IMR-90 (cell line): Measurements from ENCODE around the gene GRM4. TPM values are rescaled to one million over a fixed set of nuclear protein-coding genes. Genes with fewer than 3 reads are reported as not detected.

Experiments used
- ATAC-seq: fragments of 200-7000 bp; cut with Tn5 transposase; 2 replicates; pipeline ENCODE4 v1.9.1; 2020; ENCODE audit warnings: low read depth, mild to moderate bottlenecking, moderate library complexity
- BruUV-seq: library from RNA; stranded (reverse); fragments of 400-500 nt; replicated peaks from 2 replicates; lab custom pipeline; 2021; lab: Mats Ljungman, UMichigan
- CTCF ChIA-PET: fragments of 300-600 bp; formaldehyde crosslinking; extraction: SDS; loops from one replicate; lab custom pipeline; 2021; ENCODE audit warnings: antibody characterized with exemption; lab: Yijun Ruan, JAX
- POLR2A ChIA-PET: fragments of 300-600 bp; sonication (Branson Sonifier 250); formaldehyde crosslinking; loops from one replicate; lab custom pipeline; 2022; ENCODE audit warnings: antibody characterized with exemption; ENCODE audit not compliant: unreplicated experiment; lab: Charles Lee
- DNase-seq: peaks from one replicate; pipeline ENCODE4 v3.0.0; 2013
- H2AFZ ChIP-seq: replicated peaks from 2 replicates; pipeline ENCODE3; 2013; ENCODE audit warnings: low read length, mild to moderate bottlenecking; ENCODE audit not compliant: poor library complexity
- H2AK5ac ChIP-seq: 2 replicates; pipeline ENCODE4 v1.6.1; 2013; ENCODE audit warnings: low read depth, low read length, inconsistent platforms
- H2AK9ac ChIP-seq: replicated peaks from 2 replicates; pipeline ENCODE3; 2013; ENCODE audit warnings: mild to moderate bottlenecking, low read depth, low read length, moderate library complexity; ENCODE audit not compliant: poor library complexity
- H2BK120ac ChIP-seq: 2 replicates; pipeline ENCODE4 v1.6.1; 2013; ENCODE audit warnings: low read depth, low read length, inconsistent platforms
- H2BK15ac ChIP-seq: 3 replicates; pipeline ENCODE4 v1.6.1; 2013; ENCODE audit warnings: low read depth, low read length, inconsistent platforms
- H2BK20ac ChIP-seq: 2 replicates; pipeline ENCODE4 v1.6.1; 2013; ENCODE audit warnings: low read depth, mild to moderate bottlenecking, inconsistent platforms, low read length, moderate library complexity
- H2BK5ac ChIP-seq: 2 replicates; pipeline ENCODE4 v1.6.1; 2013; ENCODE audit warnings: mild to moderate bottlenecking, low read depth, low read length, inconsistent platforms; ENCODE audit not compliant: poor library complexity, severe bottlenecking
- H3K14ac ChIP-seq: replicated peaks from 2 replicates; pipeline ENCODE4 v1.6.1; 2013; ENCODE audit warnings: low read depth, low read length, inconsistent platforms
- H3K18ac ChIP-seq: 2 replicates; pipeline ENCODE4 v1.6.1; 2013; ENCODE audit warnings: low read depth, low read length, control low read depth
- H3K23ac ChIP-seq: 2 replicates; pipeline ENCODE4 v1.6.1; 2013; ENCODE audit warnings: low read depth, low read length, inconsistent platforms
- H3K27ac ChIP-seq: 2 replicates; pipeline ENCODE4 v1.5.1; 2013; ENCODE audit warnings: mild to moderate bottlenecking, control low read depth, low read length; ENCODE audit not compliant: insufficient read depth
- H3K27me3 ChIP-seq: 2 replicates; pipeline ENCODE4 v1.6.1; 2013; ENCODE audit warnings: low read length; ENCODE audit not compliant: control insufficient read depth, insufficient read depth
- H3K36me3 ChIP-seq: 2 replicates; pipeline ENCODE4 v1.6.1; 2013; ENCODE audit warnings: low read length, mixed read lengths; ENCODE audit not compliant: control insufficient read depth, insufficient read depth
- H3K4ac ChIP-seq: 2 replicates; pipeline ENCODE4 v1.6.1; 2013; ENCODE audit warnings: low read depth, low read length, inconsistent platforms
- H3K4me1 ChIP-seq: 2 replicates; pipeline ENCODE4 v1.6.1; 2013; ENCODE audit warnings: low read length, mixed read lengths; ENCODE audit not compliant: control insufficient read depth, insufficient read depth
- H3K4me2 ChIP-seq: 2 replicates; pipeline ENCODE4 v1.6.1; 2013; ENCODE audit warnings: low read depth, mild to moderate bottlenecking, control low read depth, low read length, moderate library complexity
- H3K4me3 ChIP-seq: 2 replicates; pipeline ENCODE4 v1.5.1; 2013; ENCODE audit warnings: low read depth, mild to moderate bottlenecking, control low read depth, low read length, moderate library complexity; ENCODE audit not compliant: insufficient read depth
- H3K56ac ChIP-seq: 2 replicates; pipeline ENCODE4 v1.6.1; 2013; ENCODE audit warnings: low read length, inconsistent platforms; ENCODE audit not compliant: insufficient read depth; ENCODE audit errors: extremely low read depth
- H3K79me1 ChIP-seq, 2 experiments: 2 replicates each; pipeline ENCODE4 v1.6.1; 2013; ENCODE audit warnings: low read length in 2 of 2, inconsistent platforms in 1 of 2, low read depth in 1 of 2
- H3K9ac ChIP-seq: 2 replicates; pipeline ENCODE4 v1.6.1; 2013; ENCODE audit warnings: low read depth, low read length, control low read depth
- H3K9me1 ChIP-seq: 2 replicates; pipeline ENCODE4 v1.6.1; 2013; ENCODE audit warnings: low read length, inconsistent platforms; ENCODE audit not compliant: insufficient read depth
- H3K9me3 ChIP-seq: 2 replicates; pipeline ENCODE4 v1.6.1; 2013; ENCODE audit warnings: low read length; ENCODE audit not compliant: control insufficient read depth, insufficient read depth
- H4K20me1 ChIP-seq: 2 replicates; pipeline ENCODE4 v1.6.1; 2013; ENCODE audit warnings: low read length, inconsistent platforms; ENCODE audit not compliant: insufficient read depth
- H4K5ac ChIP-seq: 2 replicates; pipeline ENCODE4 v1.6.1; 2013; ENCODE audit warnings: mild to moderate bottlenecking, low read depth, low read length, control low read depth
- H4K8ac ChIP-seq, 2 experiments: 2 replicates each; pipeline ENCODE4 v1.6.1; 2013; ENCODE audit warnings: low read depth in 2 of 2, low read length in 2 of 2, control low read depth in 1 of 2, inconsistent platforms in 1 of 2
- H4K91ac ChIP-seq: 2 replicates; pipeline ENCODE4 v1.6.1; 2013; ENCODE audit warnings: low read depth, low read length, inconsistent platforms; ENCODE audit not compliant: insufficient read depth
- BHLHE40 ChIP-seq: fragments of 150-350 bp; IDR thresholded peaks from 2 replicates; pipeline ENCODE4 v1.6.1; 2016; ENCODE audit warnings: mild to moderate bottlenecking, low read depth, low read length
- CEBPB ChIP-seq: IDR thresholded peaks from 2 replicates; pipeline ENCODE4 v1.6.1; 2012; ENCODE audit warnings: low read depth, low read length, improper control_type of control experiment
- CHD1 ChIP-seq: IDR thresholded peaks from 2 replicates; pipeline ENCODE4 v1.6.1; 2012; ENCODE audit warnings: low read depth, low read length, improper control_type of control experiment
- CTCF ChIP-seq: conservative IDR thresholded peaks from 2 replicates; pipeline ENCODE4 v1.5.1; 2012; ENCODE audit warnings: mild to moderate bottlenecking, low read depth, low read length, improper control_type of control experiment
- FOS ChIP-seq: fragments of 150-350 bp; IDR thresholded peaks from 2 replicates; pipeline ENCODE4 v1.6.1; 2016; ENCODE audit warnings: low read depth, low read length
- MAFK ChIP-seq: IDR thresholded peaks from 2 replicates; pipeline ENCODE4 v1.6.1; 2012; ENCODE audit warnings: low read depth, low read length, improper control_type of control experiment
- MXI1 ChIP-seq: IDR thresholded peaks from 2 replicates; pipeline ENCODE4 v1.6.1; 2012; ENCODE audit warnings: low read depth, mild to moderate bottlenecking, low read length, moderate library complexity, borderline replicate concordance
- NFE2L2 ChIP-seq: fragments of 150-350 bp; IDR thresholded peaks from 2 replicates; pipeline ENCODE4 v1.6.1; 2016; ENCODE audit warnings: low read depth, mild to moderate bottlenecking, low read length
- POLR2A ChIP-seq: IDR thresholded peaks from 2 replicates; pipeline ENCODE4 v1.6.1; 2012; ENCODE audit warnings: mild to moderate bottlenecking, low read depth, low read length
- RAD21 ChIP-seq: IDR thresholded peaks from 2 replicates; pipeline ENCODE4 v1.6.1; 2012; ENCODE audit warnings: low read length, improper control_type of control experiment
- RCOR1 ChIP-seq: IDR thresholded peaks from 2 replicates; pipeline ENCODE4 v1.6.1; 2012; ENCODE audit warnings: mild to moderate bottlenecking, low read length, improper control_type of control experiment; ENCODE audit not compliant: insufficient replicate concordance
- RFX5 ChIP-seq: IDR thresholded peaks from 2 replicates; pipeline ENCODE4 v1.8.0; 2012; ENCODE audit warnings: low read depth, mild to moderate bottlenecking, low read length, moderate library complexity
- SMC3 ChIP-seq: fragments of 150-350 bp; IDR thresholded peaks from 2 replicates; pipeline ENCODE4 v1.6.1; 2016; ENCODE audit warnings: low read depth, mild to moderate bottlenecking, antibody characterized with exemption, low read length, moderate library complexity
- WGBS, 2 experiments: methylation state at CpG; one replicate each; pipeline versions ENCODE4 v1.1.5 to v1.1.7; 2013; ENCODE audit warnings: missing lambda C conversion rate in 2 of 2; ENCODE audit not compliant: insufficient read length in 1 of 2; ENCODE audit errors: extremely low coverage in 2 of 2; 5-methylcytosine and 5-hydroxymethylcytosine counted together
- dilution Hi-C: fragments of 300-500 bp; cut with HindIII; formaldehyde crosslinking; loops from one replicate; pipeline ENCODE4 v1.14.3; 2018; ENCODE audit warnings: low sequenced_read_pairs; ENCODE audit not compliant: unreplicated experiment
- in situ Hi-C: fragments of 300-500 bp; cut with MboI; formaldehyde crosslinking; loops from 3 replicates; pipeline ENCODE4 v1.14.3; 2019; ENCODE audit warnings: low sequenced_read_pairs, inconsistent platforms, mixed read lengths
- intact Hi-C: fragments of 100-400 bp; cut with micrococcal nuclease; formaldehyde crosslinking; loops from 2 replicates; pipeline ENCODE4 v1.10.0; 2022
- polyA plus RNA-seq, 3 experiments: library from polyadenylated mRNA; depleted of rRNA; stranded (reverse); fragments of >200 nt; gene quantifications; 2 replicates each; pipeline ENCODE4 v1.2.3, GENCODE V29; 2012; ENCODE audit warnings: low replicate concordance in 1 of 3
- total RNA-seq: library from RNA; depleted of rRNA; stranded (reverse); fragments of >200 nt; gene quantifications from 2 replicates; pipeline ENCODE4 v1.2.3, GENCODE V29; 2012
- TF ChIP-seq, protein P1 (sequence below): fragments of 150-350 bp; IDR thresholded peaks from 2 replicates; pipeline ENCODE4 v1.6.1; 2017; ENCODE audit warnings: mild to moderate bottlenecking, antibody characterized with exemption, low read length, low read depth
- TF ChIP-seq, protein P2 (sequence below): fragments of 150-350 bp; IDR thresholded peaks from 2 replicates; pipeline ENCODE4 v1.6.1; 2016; ENCODE audit warnings: low read depth, mild to moderate bottlenecking, low read length, moderate library complexity, borderline replicate concordance

GRM4 gene
- total and polyA plus RNA-seq, 2 of the 4 experiments (the other 2 are of a cell fraction), result 0.02 TPM; not detected in 1

- Histone ChIP-seq H3K4me1 (no peaks in the 10 kb centered on the region), H4K91ac (no peak overlapping the region), H3K18ac (no peak overlapping the region), H3K9me3 (no peaks in the 10 kb centered on the region), H3K79me1 (no peaks in the 10 kb centered on the region), H3K9ac (no peak overlapping the region), H3K27ac (no peak overlapping the region), H4K20me1 (no peaks in the 10 kb centered on the region; the same call in 1 of the 2 replicates), H2BK5ac (no peak overlapping the region), H2BK15ac (no peak overlapping the region), H3K23ac (no peak overlapping the region), H3K14ac (no peak overlapping the region), H3K9me1 (no peaks in the 10 kb centered on the region), H2BK20ac (no peak overlapping the region), H3K4ac (no peak overlapping the region), H3K27me3 (peaks cover 63% of the 10 kb centered on the region), H3K4me2 (no peak overlapping the region), H3K4me3 (no peak overlapping the region), H4K5ac (no peak overlapping the region), H4K8ac (no peak overlapping the region), H2BK120ac (no peak overlapping the region), H2AFZ (no peak overlapping the region), H3K36me3 (no peaks in the 10 kb centered on the region), H2AK5ac (no peak overlapping the region), H3K56ac (no peak overlapping the region), H2AK9ac (no peak overlapping the region)
- in situ Hi-C loops (no loop called here), dilution Hi-C loops (no loop called here), intact Hi-C loops (no loop called here)
- ATAC-seq (no peak), DNase-seq (no peak)
- ChIA-PET CTCF (no interaction called here), POLR2A (no interaction called here)
- TF ChIP-seq MAFK (no peak), RCOR1 (no peak), CTCF (no peak), MXI1 (no peak), CEBPB (no peak), FOS (no peak), SMC3 (no peak), BHLHE40 (no peak), RFX5 (no peak), RAD21 (no peak), NFE2L2 (no peak), POLR2A (no peak), CHD1 (no peak)
- TF ChIP-seq, protein P1, sequence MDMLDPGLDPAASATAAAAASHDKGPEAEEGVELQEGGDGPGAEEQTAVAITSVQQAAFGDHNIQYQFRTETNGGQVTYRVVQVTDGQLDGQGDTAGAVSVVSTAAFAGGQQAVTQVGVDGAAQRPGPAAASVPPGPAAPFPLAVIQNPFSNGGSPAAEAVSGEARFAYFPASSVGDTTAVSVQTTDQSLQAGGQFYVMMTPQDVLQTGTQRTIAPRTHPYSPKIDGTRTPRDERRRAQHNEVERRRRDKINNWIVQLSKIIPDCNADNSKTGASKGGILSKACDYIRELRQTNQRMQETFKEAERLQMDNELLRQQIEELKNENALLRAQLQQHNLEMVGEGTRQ, result no peak
- TF ChIP-seq, protein P2, sequence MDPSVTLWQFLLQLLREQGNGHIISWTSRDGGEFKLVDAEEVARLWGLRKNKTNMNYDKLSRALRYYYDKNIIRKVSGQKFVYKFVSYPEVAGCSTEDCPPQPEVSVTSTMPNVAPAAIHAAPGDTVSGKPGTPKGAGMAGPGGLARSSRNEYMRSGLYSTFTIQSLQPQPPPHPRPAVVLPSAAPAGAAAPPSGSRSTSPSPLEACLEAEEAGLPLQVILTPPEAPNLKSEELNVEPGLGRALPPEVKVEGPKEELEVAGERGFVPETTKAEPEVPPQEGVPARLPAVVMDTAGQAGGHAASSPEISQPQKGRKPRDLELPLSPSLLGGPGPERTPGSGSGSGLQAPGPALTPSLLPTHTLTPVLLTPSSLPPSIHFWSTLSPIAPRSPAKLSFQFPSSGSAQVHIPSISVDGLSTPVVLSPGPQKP, result no peak
- no TSS peak for BruUV-seq
- WGBS, 2 experiments, result 67% methylated on average over 2 of the region's 25 CpGs; no CpG with 5 or more reads in 1 of the 2 experiments
These were observed 165.4 kb downstream of the GRM4 start for GRCh38 chr6:33980176-33981175.
